Measurements from ENCODE around the gene PTN.

The PTN gene, protein sequence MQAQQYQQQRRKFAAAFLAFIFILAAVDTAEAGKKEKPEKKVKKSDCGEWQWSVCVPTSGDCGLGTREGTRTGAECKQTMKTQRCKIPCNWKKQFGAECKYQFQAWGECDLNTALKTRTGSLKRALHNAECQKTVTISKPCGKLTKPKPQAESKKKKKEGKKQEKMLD

DNA sequence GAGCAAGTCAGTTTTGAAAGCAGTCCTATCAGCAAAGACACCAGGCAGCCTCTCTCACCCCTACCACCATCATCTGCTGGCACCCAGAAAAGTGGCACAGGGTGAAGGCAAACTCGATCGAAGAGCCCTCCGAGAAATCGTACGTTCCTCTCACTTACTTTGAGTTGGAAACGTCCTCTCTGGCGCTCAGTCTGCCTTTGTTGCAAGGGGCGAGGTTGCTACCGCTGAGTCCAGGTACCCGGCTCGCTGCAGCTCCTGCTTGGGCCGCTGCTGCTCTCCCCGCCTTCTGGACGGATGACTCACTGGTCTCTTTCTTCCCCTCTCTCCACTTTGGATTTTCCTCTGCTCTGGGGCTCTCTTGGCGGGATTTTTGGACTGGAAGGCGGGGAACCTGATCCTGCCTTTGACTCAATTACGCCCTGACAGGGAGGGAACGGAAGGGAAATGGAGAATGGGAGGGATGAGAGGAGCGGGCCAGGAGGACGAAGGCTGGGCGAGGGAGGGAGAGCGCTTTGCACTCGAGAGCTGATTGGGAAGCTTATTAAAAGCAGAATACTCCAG is at the start of gene PTN:
Gene PTN, minus strand, starts transcription at position 453 of the 561 bp plus-strand sequence. CDS start 88,760 bp downstream, outside the sequence.
- Histone ChIP-seq H3K4me2 (ENCODE audit: low read length) (no peak within 1 kb of the TSS), H4K20me1 (ENCODE audit: insufficient read depth, low read length) (no peaks in the 10 kb centered on the region), H2AFZ (ENCODE audit: low read length) (no peak within 1 kb of the TSS), H3K27me3 (ENCODE audit: insufficient read depth, low read length) (no peaks in the 10 kb centered on the region; the same call in 1 of the 2 replicates), H3K9ac (ENCODE audit: low read length) (no peak within 1 kb of the TSS), H3K9me2 (ENCODE audit: low read depth, low read length) (no peaks in the 10 kb centered on the region), H3K79me2 (ENCODE audit: insufficient read depth, low read length) (no peaks in the 10 kb centered on the region), H3K9me3 (ENCODE audit: low read length) (no peaks in the 10 kb centered on the region), H3K27ac (ENCODE audit: low read depth, low read length, poor library complexity, severe bottlenecking) (no peak within 1 kb of the TSS), H3F3A (ENCODE audit: insufficient read depth, low read length) (no peaks in the 10 kb centered on the region), H3K36me3 (ENCODE audit: insufficient read depth, low read length) (no peaks in the 10 kb centered on the region), H3K4me1 (ENCODE audit: insufficient read depth, low read length, severe bottlenecking) (no peaks in the 10 kb centered on the region), H3K4me3 (ENCODE audit: low read depth, low read length, poor library complexity, severe bottlenecking) (no peak within 1 kb of the TSS)
- TF ChIP-seq, protein P1, sequence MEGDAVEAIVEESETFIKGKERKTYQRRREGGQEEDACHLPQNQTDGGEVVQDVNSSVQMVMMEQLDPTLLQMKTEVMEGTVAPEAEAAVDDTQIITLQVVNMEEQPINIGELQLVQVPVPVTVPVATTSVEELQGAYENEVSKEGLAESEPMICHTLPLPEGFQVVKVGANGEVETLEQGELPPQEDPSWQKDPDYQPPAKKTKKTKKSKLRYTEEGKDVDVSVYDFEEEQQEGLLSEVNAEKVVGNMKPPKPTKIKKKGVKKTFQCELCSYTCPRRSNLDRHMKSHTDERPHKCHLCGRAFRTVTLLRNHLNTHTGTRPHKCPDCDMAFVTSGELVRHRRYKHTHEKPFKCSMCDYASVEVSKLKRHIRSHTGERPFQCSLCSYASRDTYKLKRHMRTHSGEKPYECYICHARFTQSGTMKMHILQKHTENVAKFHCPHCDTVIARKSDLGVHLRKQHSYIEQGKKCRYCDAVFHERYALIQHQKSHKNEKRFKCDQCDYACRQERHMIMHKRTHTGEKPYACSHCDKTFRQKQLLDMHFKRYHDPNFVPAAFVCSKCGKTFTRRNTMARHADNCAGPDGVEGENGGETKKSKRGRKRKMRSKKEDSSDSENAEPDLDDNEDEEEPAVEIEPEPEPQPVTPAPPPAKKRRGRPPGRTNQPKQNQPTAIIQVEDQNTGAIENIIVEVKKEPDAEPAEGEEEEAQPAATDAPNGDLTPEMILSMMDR (IDR thresholded peaks at IDR 0.05; ENCODE audit: low read length): no peak
- no peak for TF ChIP-seq EZH2 (IDR thresholded peaks at IDR 0.05; ENCODE audit: borderline replicate concordance, low read length)

DNA sequence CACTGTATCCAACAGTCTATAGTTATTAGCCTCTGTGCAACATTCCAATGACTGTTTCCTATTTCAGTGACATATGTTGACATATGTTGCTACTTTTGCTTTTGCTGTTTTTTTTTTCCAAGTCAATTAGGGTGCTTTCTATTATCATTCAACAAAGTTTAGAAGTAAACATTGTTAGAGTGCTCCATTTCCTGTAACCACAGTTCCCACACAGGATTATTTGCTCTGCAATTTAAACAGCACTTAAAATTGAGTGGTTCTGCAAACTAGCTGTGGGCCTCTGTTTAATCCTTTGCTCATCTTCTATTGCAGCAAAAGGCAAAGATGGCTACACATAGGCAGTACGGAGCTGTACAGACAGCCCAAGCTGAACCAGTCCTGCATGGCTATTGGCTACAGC is 46.5 kb upstream of the PTN start:
- Histone ChIP-seq H3K9me3 (ENCODE audit: low read length) (no peaks in the 10 kb centered on the region), H3K36me3 (ENCODE audit: insufficient read depth, low read length) (no peaks in the 10 kb centered on the region), H3K4me3 (ENCODE audit: low read depth, low read length, poor library complexity, severe bottlenecking) (no peak overlapping the region), H3K4me2 (ENCODE audit: low read length) (no peak overlapping the region), H4K20me1 (ENCODE audit: insufficient read depth, low read length) (no peaks in the 10 kb centered on the region), H3K4me1 (ENCODE audit: insufficient read depth, low read length, severe bottlenecking) (no peaks in the 10 kb centered on the region), H3K27ac (ENCODE audit: low read depth, low read length, poor library complexity, severe bottlenecking) (no peak overlapping the region), H3K9me2 (ENCODE audit: low read depth, low read length) (no peaks in the 10 kb centered on the region), H3K79me2 (ENCODE audit: insufficient read depth, low read length) (no peaks in the 10 kb centered on the region), H3F3A (ENCODE audit: insufficient read depth, low read length) (no peaks in the 10 kb centered on the region), H3K9ac (ENCODE audit: low read length) (no peak overlapping the region), H3K27me3 (ENCODE audit: insufficient read depth, low read length) (no peaks in the 10 kb centered on the region), H2AFZ (ENCODE audit: low read length) (no peak overlapping the region)
- TF ChIP-seq EZH2 (IDR thresholded peaks at IDR 0.05; ENCODE audit: borderline replicate concordance, low read length): no peak
- TF ChIP-seq, protein P1 (IDR thresholded peaks at IDR 0.05; ENCODE audit: low read length): no peak

DNA sequence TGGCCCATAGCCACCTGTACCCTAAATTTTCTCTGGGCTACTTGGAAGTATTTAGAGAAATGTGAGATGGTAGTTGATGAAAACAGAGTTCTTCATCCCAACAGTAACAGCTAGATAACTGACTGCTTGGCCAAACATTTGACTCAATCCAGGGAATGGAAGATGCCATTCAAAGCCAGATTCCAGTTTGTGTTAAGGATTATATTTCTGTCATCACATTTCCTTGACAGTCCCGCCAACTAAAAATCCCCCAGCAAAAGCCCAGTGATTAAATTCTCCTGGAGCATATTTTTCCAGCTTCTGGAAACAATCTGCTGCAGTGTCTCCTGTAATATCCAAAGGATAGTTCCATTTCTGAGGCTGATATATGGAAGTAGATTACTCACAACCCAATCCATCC is 45.4 kb upstream of the PTN start:
- H3K27ac ChIP-seq (ENCODE audit: low read depth, low read length, poor library complexity, severe bottlenecking): no peak overlapping the region
- no peak overlapping the region for H3K4me3 ChIP-seq (ENCODE audit: low read depth, low read length, poor library complexity, severe bottlenecking)
- no peaks in the 10 kb centered on the region for H3F3A ChIP-seq (ENCODE audit: insufficient read depth, low read length)
- TF ChIP-seq EZH2 (IDR thresholded peaks at IDR 0.05; ENCODE audit: borderline replicate concordance, low read length): no peak
- TF ChIP-seq, protein P1 (IDR thresholded peaks at IDR 0.05; ENCODE audit: low read length): no peak
- no peaks in the 10 kb centered on the region for H3K27me3 ChIP-seq (ENCODE audit: insufficient read depth, low read length)
- no peak overlapping the region for H2AFZ ChIP-seq (ENCODE audit: low read length)
- H3K9me3 ChIP-seq (ENCODE audit: low read length): no peaks in the 10 kb centered on the region
- no peaks in the 10 kb centered on the region for H3K36me3 ChIP-seq (ENCODE audit: insufficient read depth, low read length)
- no peak overlapping the region for H3K9ac ChIP-seq (ENCODE audit: low read length)
- H3K79me2 ChIP-seq (ENCODE audit: insufficient read depth, low read length): no peaks in the 10 kb centered on the region
- H4K20me1 ChIP-seq (ENCODE audit: insufficient read depth, low read length): no peaks in the 10 kb centered on the region
- no peaks in the 10 kb centered on the region for H3K4me1 ChIP-seq (ENCODE audit: insufficient read depth, low read length, severe bottlenecking)
- no peaks in the 10 kb centered on the region for H3K9me2 ChIP-seq (ENCODE audit: low read depth, low read length)
- H3K4me2 ChIP-seq (ENCODE audit: low read length): no peak overlapping the region
